Retinal pigment epithelial cell (primary cell): ENCODE data around the gene TRAPPC3.

Experiments used
- DNase-seq: peaks from one replicate; pipeline ENCODE4 v3.0.0-alpha.2; 2010; ENCODE audit warnings: low read depth
- H3K4me3 ChIP-seq: 2 replicates; pipeline ENCODE4 v1.5.1; 2011; ENCODE audit warnings: mild to moderate bottlenecking, low read length, control low read depth, moderate library complexity
- TF ChIP-seq, protein P1 (sequence below): conservative IDR thresholded peaks from 2 replicates; pipeline ENCODE4 v1.5.1; 2011; ENCODE audit warnings: low read depth, low read length, control low read depth, inconsistent platforms

TRAPPC3 gene

DNA sequence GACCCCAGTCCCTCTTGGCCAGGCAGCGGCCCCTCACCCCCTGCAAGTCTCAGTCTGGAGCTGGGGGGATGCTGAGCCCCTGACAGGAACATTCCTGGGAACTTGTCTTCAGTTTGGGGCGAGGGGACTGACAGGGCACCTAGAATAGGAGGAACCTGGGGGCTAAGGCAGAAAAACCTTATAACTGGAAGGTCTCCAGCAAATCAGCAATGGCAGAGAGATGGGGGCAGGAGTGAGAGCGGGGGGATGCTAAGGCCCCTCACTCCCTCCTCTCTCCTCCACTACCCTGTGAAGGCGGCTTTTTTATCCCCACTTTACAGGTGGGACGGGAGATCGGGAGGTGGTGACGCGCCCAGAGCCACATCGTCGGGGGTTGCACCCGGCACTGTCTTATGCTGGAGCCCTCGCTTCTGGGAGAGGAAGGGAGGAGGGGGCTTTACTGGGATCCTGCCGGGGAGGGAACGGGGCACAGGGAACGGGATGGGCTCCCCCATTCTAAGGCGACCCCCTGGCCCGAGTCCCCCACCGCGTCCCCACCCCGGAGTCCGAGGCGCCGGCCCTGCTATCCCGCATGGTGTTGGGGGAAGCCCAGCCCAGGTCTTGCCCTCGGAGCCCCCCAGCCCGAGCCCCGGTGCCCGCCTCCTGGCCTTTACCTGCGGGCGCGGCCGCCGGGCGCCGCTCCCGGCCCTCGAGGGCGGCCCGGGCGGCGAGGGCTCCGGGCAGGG lies 24.7 kb downstream of the TRAPPC3 start:
- no peak for DNase-seq
- TF ChIP-seq, protein P1, sequence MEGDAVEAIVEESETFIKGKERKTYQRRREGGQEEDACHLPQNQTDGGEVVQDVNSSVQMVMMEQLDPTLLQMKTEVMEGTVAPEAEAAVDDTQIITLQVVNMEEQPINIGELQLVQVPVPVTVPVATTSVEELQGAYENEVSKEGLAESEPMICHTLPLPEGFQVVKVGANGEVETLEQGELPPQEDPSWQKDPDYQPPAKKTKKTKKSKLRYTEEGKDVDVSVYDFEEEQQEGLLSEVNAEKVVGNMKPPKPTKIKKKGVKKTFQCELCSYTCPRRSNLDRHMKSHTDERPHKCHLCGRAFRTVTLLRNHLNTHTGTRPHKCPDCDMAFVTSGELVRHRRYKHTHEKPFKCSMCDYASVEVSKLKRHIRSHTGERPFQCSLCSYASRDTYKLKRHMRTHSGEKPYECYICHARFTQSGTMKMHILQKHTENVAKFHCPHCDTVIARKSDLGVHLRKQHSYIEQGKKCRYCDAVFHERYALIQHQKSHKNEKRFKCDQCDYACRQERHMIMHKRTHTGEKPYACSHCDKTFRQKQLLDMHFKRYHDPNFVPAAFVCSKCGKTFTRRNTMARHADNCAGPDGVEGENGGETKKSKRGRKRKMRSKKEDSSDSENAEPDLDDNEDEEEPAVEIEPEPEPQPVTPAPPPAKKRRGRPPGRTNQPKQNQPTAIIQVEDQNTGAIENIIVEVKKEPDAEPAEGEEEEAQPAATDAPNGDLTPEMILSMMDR = no peak
- peak overlapping the region; percentile 21 for H3K4me3 ChIP-seq

DNA sequence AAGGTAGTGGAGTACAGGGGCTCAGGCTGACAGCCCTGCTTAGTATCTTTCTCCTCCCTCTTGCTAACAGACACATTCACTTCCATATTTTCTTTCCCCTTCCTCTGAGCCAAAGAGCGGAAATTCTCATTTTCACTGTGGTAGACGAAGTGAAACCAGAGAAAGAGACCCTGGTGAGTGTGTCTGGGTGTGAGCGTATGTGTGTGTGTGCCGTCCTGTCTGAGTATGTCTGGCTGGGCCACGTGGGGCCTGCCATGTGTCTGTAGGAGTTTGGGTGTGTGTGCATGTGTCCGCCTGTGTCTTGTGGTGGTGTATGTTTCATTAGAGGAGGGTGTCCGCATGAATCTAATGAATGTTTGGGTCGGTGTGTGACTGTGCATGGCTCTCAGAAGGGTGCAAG lies 25.9 kb downstream of the TRAPPC3 start:
- no peak overlapping the region for H3K4me3 ChIP-seq
- DNase-seq = no peak
- TF ChIP-seq, protein P1 = no peak

DNA sequence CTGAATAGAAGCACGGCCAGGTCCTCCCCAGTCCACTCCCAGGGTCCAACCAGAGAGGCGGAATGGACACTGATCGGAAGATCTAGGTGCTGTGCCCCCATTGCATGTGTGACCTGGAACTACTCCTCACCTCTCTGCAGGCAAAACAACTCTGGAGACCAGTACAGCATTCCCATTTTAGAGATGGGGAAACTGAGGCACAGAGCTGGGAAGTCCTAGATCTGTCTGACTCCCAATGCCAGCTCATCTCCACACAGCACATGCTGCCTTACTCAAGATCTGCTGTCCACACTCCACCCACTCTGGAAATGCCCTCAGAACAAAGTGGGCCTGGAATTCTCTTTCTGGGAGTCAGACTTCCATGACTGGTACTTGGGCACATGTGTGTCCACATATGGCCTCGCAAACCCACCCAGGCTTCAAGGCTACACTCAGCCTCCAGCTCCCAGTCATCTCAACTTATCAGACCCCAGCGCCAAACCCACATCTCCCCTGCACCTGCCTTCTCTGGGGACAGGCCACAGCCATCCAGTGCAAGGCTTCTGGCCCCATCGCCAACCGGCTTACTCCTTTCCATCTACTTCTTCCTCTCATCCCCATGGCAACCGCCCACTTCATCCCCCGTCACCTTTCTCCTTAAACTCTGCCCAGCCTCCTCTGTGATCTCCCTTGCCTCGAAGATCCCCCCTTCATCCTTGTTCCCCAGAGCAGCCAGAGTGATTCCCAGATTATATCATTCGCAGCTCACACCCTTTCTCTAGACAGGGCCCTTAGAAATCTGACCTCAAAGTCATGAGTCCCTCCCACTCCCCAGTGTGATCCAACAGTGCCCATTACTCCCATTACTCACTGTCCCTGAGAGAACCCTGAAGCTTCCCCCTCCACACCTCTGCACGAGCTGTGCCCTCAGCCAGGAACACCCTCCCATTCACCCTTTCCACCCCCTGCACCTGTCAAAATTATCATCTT lies 26.9 kb downstream of the TRAPPC3 start:
- no peak for DNase-seq
- TF ChIP-seq, protein P1 = no peak
- H3K4me3 ChIP-seq = no peak overlapping the region

DNA sequence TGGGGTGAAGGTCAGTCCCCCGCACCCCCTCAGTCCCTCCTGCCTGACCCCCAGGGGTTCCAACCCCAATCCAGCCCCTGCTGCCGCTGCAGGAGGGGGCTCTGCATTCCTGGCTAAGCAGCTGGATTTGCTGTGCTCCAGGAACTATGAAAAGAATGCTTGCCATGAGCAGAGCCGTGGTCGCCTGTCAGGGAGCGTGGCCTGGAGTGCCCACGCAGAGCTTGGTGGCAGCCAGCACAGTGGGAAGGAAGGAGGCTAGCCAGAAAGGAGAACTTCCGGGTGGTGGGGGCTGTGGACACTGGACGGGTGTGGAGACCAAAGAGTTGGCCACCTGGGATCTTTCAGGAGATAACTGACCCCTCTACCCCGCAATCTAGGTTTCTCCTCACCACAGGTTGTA lies 29.8 kb downstream of the TRAPPC3 start:
- no peak overlapping the region for H3K4me3 ChIP-seq
- TF ChIP-seq, protein P1 = no peak
- DNase-seq = no peak

DNA sequence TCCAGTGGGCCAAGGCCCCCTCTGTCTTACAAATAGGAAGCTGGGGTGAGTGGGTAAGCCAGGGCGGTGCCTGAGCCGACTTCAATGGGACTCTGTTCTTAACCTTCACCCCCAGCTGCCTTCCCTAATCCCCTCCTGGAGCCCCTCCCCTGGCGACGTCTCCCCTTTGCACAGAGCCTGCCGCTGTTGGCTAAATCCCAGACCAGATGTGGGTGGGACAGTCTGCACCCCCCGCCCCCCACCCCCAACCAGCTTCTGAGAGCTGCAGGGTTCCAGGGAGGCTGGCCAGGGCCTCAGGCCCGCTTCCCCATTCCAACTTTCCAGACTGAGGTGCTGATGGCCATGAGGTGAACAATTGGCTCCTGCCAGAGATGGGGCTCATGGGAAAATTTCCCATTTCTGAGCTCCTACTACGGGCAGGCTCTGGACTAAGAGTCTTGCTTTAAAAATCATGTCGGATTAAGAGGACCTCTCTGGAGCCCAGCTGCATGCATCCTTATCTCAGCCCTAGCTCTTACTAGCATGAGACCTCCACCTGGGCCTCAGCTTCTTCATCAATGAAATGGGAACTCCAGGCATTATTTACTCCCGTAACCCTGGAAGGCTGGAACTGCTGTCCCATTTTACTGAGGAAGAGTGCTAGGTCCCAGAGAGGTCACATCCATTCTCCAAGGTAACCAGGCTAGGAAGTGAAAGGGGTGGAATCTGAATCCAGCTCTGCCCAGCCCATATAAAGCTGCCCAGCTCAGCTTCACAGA lies 30.7 kb downstream of the TRAPPC3 start:
- TF ChIP-seq, protein P1 = no peak
- H3K4me3 ChIP-seq = no peak overlapping the region
- no peak for DNase-seq

DNA sequence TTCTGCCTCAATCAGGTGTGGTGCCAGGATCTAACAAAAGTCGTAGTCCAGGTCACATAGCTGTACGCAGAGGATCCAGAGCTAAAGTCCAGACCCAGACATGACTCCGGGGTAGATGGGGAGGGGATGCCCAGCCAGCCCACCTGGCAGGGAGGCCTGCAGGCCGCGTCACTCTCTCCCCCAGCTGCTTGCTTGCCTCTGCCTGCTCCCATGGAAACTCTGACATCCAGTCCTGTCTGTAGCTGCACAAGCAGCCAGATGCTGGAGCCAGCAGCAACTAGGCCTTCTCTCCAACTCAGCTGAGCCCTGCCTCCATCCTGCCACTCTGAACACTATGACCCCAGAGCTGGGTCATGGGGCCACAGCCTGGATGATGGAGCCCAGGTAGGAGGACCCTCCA lies 32.4 kb downstream of the TRAPPC3 start:
- DNase-seq = no peak
- no peak overlapping the region for H3K4me3 ChIP-seq
- TF ChIP-seq, protein P1 = no peak
